GM12874 (cell line): ENCODE measurements around the gene PDE4D.

Experiments
- TF ChIP-seq, protein P1 (sequence below): IDR thresholded peaks from 2 replicates; pipeline ENCODE4 v1.5.1; 2011; ENCODE audit warnings: low read depth, mild to moderate bottlenecking, control low read depth, low read length, moderate library complexity; ENCODE audit not compliant: insufficient read depth

PDE4D gene

DNA sequence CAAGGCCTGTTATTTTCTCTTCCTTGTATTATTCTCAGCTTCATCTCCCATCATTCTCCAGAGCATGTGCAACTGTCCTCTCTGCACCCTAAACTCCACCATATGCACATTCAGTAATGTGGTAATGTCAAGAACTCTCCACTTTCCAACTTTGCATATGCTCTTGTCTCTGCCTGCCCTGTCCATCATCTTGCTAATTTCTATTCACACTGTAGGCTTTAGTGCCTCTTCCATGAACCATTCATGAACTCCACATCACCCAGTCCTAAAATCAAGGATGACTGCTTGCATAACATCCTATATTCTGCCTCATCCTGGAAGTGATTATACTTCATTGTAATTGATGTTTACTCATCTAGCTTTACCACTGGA, 354.8 kb downstream of the PDE4D start:
- TF ChIP-seq, protein P1, sequence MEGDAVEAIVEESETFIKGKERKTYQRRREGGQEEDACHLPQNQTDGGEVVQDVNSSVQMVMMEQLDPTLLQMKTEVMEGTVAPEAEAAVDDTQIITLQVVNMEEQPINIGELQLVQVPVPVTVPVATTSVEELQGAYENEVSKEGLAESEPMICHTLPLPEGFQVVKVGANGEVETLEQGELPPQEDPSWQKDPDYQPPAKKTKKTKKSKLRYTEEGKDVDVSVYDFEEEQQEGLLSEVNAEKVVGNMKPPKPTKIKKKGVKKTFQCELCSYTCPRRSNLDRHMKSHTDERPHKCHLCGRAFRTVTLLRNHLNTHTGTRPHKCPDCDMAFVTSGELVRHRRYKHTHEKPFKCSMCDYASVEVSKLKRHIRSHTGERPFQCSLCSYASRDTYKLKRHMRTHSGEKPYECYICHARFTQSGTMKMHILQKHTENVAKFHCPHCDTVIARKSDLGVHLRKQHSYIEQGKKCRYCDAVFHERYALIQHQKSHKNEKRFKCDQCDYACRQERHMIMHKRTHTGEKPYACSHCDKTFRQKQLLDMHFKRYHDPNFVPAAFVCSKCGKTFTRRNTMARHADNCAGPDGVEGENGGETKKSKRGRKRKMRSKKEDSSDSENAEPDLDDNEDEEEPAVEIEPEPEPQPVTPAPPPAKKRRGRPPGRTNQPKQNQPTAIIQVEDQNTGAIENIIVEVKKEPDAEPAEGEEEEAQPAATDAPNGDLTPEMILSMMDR: no peak

DNA sequence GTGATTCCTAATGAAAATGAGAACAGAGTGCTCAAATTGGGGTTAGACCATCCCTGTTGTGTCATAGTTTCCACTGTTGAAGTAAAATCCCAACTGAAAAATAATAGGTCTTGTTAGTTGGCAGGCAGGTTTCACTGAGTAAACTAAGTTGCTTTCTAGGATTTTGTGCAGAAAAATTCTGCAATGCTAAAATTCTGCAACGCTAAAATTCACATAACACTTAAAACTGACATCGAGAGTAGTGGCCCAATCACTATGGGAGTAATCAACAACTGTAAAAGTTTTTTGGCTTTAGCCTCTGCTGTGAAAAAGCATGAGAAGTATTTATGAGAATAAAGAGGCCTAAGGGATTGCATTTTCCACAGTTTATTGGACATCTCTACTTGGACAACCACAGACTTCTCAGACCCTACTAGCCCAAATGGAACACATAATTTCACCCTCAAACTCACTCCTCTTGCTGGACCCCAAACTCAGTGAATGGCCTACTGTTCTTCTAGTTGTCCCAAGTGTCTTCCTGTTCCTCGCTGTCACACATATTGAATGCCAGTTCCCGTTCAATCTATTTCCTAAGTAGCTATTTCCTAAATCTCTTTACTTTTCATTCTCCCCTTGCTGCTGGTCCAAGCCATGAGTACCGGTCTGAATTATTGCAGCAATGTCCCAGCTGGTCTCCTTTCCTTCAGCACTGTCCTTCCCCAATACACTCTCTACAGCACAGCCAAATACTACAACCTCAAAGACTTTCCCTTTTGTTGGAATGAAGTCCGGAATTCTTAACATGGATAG, 355.4 kb downstream of the PDE4D start:
- TF ChIP-seq, protein P1: no peak

DNA sequence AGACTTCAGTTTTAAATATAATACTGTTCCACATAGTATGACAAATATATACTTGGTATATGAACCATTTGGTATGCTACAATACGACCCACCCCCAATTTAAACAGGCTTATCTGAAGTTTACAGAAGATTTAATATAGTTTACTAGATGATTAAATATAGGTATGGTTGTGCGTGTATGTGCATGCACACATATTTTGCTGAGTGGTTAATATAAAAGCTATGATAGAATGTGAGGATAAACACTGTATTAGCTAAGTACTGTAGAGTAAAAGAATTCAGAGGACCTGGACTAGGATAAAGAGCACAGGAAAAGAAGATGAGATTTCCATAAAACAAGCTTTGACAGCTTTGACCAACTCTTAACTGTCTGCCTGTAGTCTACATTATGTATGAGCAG, 356.7 kb downstream of the PDE4D start:
- TF ChIP-seq, protein P1: no peak

- TF ChIP-seq, protein P1: no peak
Measured at GRCh38 chr5:59535561-59535960, 358.0 kb downstream of the PDE4D start.

- TF ChIP-seq, protein P1: no peak
Measured at GRCh38 chr5:59533730-59534108, 359.8 kb downstream of the PDE4D start.

DNA sequence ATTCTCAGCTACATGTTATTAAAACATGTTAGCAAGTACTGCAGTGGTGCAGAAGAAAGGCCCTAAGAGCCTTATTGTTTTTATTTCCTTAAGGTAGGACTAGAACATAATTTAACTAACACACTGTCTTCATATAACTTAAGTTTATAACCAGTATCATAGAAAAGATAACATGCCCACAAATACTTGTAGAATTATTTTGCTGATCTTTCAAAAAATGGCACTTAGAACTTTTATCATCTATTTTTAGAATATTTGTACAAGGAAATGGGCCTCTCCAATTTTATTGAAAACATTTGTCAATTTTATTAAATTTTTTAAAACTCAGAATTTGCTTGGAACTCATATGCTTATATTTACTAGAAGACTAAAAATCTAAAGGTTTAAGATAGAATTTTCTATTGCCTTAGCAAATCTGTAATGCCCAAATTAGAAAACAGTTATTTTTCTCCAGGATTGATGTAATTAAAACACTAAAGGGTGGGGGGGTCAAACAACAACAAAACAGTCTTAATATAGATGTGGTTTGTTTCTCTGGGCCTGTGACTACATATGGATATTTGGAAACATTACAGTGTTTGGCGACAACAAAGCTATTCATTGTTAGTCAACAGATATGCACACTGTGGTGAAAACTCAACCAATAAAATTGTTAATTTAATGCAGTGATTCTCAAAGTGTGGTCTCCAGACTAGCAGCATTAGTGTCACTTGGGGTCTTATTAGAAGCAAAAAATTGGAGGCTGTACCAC, 360.4 kb downstream of the PDE4D start:
- TF ChIP-seq, protein P1: no peak

DNA sequence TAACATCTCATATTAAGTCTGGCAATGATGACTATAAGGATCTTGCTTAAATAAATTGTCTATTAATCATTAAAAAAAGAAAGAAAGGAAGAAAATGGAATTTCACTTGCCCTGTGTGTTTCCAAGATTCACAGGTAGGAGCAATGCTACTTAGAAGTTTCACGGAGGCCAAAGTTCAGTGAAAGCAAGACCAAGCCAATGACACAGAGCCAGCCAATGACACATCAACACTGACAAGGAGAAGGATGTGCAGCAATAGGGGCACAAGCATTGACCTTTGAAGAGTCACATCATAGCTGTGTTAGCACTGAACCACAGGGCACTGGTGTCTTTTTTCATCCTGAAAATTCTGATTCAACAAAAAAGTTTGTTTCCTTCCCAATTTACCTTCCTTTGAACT, 364.3 kb downstream of the PDE4D start:
- TF ChIP-seq, protein P1: no peak
